Left cardiac atrium (tissue), 4 donors: Measurements from ENCODE around the gene CTU1. TPM values are rescaled to one million over a fixed set of nuclear protein-coding genes. Genes with fewer than 3 reads are reported as not detected.

Source experiments
- ATAC-seq, 2 donors: fragments of 200-7000 bp; cut with Tn5 transposase; one replicate each; pipeline ENCODE4 v1.9.1; 2020; ENCODE audit warnings: mild to moderate bottlenecking in 2 of 2, moderate library complexity in 2 of 2
- DNase-seq: peaks from one replicate; pipeline ENCODE4 v3.0.0-alpha.2; 2020
- intact Hi-C, 2 donors: fragments of 100-400 bp; cut with DNase I; formaldehyde crosslinking; loops; one replicate each; pipeline versions ENCODE4 v1.14.1 to v1.15.1; 2022 to 2023
- total RNA-seq, 2 donors: library from RNA; stranded (reverse); fragmentation: NEBNext Ultra II Directional; extraction: Animal tissue kit (Norgen Biotek cat#: 25700); gene quantifications; one replicate each; pipeline ENCODE4 v1.2.1, GENCODE V29; 2021
- donor health status: DM: no; HTN: yes; CAD: no.
- donor health status: DM: no; HTN: yes; CAD: no; lungs with severe emphysema.
- donor health status: DM: yes; HTN: yes; CAD: no.
- donor health status: Dilated cardiomyopathy.

CTU1 gene
- total RNA-seq, 2 donors from 2014 or later = 5.3 to 6.0 TPM

DNA sequence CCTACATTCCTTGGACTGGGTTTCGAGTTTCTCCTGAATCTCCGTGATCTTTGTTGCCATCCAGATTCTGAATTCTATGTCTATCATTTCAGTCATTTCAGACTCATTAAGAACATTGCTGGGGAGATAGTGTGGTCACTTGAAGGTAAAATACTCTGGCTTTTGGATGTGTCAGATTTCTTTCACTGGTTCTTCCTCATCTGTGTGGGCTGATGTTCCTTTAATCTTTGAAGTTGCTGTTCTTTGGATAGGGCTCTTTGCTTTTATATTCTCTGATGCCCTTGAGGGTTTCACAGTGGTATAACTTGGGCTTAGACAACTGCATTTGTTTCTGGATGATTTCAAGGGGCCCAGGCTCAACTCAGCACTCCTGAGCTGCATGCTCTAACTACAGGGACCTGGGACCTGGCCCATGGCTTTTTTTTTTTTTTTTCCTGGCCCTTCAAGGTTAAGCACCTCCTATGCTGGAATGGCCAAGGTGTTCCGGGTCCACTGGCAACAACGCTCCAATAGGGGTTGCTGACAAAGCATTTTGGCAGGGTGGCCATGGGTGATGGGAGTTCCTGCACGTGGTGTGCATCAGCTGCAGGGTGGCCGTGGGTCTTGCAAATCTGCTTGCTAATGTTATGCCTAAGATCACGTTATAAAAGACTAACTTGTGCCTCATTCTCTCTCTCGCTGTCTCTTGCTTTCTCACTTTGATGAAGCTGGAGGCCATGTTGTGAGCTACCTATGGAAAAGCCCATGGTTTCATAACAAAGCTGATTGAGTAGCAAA is 28.0 kb upstream of the CTU1 start:
- intact Hi-C loops = no loop called here
- ATAC-seq = no peak
- no peak for DNase-seq

DNA sequence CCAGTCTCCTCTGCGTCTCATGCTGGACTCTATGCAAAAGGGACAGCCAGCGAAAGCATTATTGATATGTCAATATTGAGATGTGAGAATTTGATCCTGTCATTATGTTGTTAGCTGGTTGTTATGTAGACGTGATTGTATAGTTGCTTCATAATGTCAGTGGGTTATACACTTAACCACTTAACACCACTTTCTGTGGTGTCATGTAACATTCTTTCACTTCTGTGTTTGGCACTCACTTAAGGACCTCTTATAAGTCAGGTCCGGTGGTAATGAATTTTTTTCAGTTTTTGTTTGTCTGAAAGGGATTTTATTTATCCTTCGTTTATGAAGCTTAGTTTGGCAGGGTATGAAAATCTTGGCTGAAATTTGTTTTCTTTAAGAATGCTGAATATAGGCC is 26.8 kb upstream of the CTU1 start:
- intact Hi-C loops = no loop called here
- ATAC-seq (no peak), DNase-seq (no peak)

DNA sequence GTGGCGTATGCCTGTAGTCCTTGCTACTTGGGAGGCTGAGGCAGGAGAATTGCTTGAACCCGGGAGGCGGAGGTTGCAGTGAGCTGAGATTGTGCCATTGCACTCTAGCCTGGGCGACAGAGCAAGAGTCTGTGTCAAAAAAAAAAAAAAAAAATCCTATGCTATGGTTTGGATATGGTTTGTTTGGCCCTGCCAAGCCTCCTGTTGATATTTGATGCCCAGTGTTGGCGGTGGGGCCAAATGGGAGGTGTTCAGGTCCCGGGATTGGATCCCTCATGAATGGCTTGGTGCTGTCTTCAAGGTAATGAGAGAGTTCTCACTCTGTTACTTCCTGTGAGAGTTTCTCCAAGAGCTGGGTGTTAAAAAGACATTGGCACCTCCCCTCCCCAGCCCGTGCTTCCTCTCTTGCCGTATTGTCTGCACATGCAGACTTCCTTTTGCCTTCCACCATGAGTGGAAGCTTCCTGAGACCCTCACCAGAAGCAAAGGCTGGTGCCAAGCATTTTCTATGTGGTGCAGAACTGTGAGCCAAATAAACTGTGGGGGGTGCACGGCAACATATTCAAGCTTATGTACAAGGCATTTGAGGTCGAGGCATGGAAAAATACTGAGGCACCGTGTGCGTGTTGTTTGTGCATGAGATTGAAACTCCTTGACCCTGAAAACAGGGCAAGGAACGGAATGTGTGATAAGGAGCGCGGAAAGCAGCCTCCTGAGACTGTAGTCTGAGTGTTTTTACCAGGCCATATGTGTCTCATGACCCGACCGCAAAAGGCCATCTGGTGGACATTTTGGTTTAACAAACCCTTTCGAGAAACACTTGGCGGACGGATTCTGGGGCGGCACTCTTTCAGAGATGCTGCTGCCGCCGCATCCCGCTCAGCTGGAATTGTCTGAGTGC is 23.8 kb upstream of the CTU1 start:
- intact Hi-C loops = no loop called here
- ATAC-seq (peak; percentile 54 to 67), DNase-seq (peak; percentile 71)

DNA sequence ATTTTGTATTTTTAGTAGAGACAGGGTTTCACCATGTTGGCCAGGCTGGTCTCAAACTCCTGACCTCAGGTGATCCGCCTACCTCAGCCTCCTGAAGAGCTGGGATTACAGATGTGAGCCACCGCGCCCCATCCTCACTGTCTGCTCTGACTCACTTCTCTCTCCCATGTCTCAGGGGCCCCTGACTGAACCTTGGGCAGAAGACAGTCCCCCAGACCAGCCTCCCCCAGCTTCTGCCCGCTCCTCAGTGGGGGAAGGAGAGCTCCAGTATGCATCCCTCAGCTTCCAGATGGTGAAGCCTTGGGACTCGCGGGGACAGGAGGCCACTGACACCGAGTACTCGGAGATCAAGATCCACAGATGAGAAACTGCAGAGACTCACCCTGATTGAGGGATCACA is 21.5 kb upstream of the CTU1 start:
- ATAC-seq (no peak), DNase-seq (no peak)
- intact Hi-C loops = no loop called here

DNA sequence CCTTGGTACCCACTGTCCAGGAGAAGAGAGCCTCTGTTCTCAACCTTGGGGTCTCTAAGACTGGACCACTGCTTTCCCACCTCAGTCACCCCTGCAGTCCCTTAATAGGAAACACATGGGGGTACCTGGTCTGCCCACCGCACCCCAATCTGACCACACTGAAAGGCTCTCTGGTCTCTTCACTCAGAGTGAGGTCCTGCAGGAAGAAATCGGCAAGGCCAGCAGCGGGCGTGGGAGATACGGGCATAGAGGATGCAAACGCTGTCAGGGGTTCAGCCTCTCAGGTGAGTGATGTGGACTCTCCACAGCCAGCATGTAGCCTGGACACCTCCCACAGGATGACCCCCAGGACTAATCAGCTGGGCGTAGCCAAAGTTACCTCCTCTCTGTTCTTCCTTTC is 20.0 kb upstream of the CTU1 start:
- intact Hi-C loops = no loop called here
- no peak for ATAC-seq
- DNase-seq = no peak

DNA sequence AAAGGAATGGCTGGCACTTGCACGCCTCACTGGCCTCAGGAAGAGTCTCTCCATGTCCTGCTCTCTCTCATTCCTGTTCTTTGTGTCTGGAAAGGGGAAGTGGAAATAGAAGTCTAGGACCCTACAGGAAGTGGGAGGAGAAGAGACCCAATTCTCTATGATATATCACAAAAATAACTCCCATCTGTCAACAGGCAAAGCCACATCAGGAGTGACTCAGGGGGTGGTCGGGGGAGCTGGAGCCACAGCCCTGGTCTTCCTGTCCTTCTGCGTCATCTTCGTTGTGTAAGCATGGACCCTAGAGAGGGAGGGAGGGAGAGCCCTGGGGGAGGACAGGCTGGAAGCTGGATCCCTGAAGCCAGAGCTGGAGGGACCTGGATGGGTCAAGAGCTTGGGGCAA is 19.5 kb upstream of the CTU1 start:
- intact Hi-C loops = no loop called here
- ATAC-seq = peak; percentile 13 to 45
- peak; percentile 53 for DNase-seq

DNA sequence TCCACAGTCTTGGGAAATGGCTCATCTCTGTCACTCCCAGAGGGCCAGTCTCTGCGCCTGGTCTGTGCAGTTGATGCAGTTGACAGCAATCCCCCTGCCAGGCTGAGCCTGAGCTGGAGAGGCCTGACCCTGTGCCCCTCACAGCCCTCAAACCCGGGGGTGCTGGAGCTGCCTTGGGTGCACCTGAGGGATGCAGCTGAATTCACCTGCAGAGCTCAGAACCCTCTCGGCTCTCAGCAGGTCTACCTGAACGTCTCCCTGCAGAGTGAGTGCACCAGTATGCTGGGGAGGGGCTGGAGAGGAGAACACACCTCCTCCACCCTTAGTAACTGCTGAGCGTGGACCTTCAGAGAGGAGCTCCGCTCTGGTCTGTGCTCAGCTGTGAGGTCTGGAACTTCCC is 18.8 kb upstream of the CTU1 start:
- DNase-seq (no peak), ATAC-seq (no peak)
- intact Hi-C loops = no loop called here

DNA sequence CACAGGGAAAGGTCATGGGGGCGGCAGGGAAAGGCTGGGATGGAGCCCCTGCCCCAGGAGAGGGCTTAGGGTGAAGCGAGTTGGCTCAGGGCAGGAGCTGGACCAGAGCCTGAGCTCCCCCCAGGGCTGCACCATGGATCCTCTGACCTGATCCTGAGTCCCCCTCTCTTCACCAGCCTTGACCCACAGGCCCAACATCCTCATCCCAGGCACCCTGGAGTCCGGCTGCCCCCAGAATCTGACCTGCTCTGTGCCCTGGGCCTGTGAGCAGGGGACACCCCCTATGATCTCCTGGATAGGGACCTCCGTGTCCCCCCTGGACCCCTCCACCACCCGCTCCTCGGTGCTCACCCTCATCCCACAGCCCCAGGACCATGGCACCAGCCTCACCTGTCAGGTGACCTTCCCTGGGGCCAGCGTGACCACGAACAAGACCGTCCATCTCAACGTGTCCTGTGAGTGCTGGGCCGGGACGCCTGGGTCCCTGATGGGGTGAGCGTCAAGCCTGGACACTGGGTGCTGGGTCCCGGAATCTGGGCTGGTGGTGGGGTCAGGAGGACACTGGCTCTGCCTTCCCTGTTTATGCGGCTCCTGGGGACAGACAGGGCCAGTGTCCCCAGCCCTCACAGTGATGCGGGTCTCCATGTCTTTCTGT is 17.3 kb upstream of the CTU1 start:
- intact Hi-C loops = no loop called here
- DNase-seq = no peak

DNA sequence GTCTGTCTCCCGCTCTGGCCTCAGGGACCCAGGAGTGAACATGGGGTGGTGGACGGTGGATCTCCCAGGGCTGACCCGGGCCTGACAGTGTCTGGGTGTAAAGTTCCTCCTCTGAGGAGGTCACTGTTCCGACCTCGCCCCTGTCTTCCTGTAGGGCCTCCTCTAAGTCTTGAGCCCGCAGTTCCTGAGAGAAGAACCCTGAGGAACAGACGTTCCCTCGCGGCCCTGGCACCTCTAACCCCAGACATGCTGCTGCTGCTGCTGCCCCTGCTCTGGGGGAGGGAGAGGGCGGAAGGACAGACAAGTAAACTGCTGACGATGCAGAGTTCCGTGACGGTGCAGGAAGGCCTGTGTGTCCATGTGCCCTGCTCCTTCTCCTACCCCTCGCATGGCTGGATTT is 16.5 kb upstream of the CTU1 start, which contains the start of gene SIGLEC9:
Gene SIGLEC9 (plus strand): TSS at position 178 of the 400 bp plus-strand sequence. CDS start 69 bp downstream, at position 247.
- ATAC-seq = peak; percentile 46 to 51
- peak; percentile 67 for DNase-seq
- intact Hi-C loops = no loop called here

More for the DNA sequence above, 17.3 kb upstream of the CTU1 start:
- ATAC-seq = no peak

DNA sequence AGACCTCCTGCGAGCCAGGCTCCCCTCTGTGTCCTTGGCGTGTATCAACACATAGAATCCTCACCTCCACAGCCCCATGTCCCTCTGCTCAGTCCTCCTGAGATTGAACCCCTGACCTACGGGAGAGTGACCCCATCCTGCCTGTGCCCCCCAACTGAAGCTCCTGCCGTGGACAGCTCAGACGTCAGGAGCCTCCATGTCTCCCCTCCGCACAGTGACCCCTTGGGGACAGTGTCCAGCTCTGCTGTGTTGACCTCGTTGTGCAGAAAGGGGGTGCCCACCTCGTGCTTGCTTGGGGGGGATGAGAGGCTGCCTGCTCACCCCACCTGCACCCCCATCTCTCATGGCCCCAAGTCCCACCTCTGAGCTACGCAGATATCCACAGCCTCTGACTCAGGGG is 16.0 kb upstream of the CTU1 start:
- ATAC-seq (no peak), DNase-seq (no peak)
- intact Hi-C loops = no loop called here

DNA sequence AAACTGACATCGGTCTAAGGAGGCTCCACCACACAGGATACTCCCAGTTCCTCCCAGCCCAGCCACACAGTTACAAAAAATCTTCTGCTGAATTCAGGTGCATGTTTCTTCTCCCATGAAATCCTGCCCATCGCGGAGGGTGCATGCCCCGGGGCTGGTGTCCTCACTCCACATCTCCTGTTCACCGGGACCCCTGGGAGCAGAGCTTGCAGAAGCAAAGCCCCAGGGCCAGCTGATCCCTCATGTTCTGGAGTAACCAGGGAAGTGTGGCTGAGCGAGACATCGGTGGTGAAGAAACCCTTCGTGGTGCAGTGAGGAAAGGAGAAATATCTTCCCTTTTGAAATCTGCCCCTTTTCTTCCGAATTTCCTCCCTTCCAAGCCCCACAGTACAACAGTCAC is 15.6 kb upstream of the CTU1 start:
- intact Hi-C loops = no loop called here
- no peak for ATAC-seq
- DNase-seq = no peak

DNA sequence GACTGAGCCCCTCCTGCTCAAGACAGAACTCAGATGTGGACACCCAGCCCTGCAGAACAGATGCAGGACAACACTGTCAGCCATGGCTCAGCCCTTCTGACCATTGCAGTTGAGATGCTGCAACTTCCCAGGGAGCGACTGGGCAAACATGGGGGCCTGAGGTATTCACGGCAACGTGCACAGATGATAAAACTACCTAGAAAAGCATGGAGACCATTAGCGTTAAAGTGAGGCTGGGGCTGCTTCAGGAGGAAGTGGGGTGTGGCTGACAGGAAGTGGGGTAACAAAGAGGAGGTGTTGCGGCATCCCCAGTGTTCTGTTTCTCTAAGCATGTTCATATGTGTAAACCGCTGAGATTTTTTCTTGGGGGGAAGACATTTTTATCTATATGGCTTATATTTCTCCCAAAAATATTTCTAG is 15.2 kb upstream of the CTU1 start:
- ATAC-seq (peak in 1 of 2 donors; percentile 27), DNase-seq (no peak)
- intact Hi-C loops = no loop called here

DNA sequence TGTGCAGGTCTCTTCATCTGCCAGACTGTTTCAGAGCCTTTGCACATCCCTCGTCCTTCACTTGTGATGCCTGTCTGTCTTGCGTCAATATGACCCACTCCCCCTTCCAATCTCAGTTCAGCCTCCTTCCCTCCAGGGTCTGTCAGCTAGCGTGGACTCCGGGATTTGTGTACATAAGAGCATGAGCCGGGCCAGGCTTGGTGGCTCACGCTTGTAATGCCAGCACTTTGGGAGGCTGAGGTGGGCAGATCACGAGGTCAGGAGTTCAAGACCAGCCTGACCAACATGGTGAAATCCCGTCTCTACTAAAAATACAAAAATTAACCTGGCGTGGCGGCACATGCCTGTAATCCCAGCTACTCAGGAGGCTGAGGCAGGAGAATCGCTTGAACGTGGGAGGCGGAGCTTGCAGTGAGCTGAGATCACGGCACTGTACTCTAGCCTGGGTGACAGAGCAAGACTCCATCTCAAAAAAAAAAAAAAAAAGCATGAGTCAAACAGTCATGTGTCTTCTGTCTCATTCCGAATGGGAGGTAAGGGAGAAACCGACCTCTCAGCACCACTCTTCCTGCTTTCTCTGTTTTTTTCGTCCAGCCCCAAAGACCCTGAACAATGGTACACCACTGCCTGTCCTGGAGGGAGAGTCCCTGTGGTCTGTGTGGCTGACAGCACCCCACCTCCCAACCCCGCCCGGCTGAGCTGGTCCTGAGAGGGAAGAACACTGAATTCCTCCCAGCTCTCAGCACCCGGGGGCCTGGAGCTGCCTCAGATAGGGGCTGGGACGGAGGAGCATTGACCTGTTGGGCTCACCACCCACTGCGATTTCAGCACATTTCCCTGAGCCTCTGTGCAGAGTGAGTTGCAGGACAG is 14.1 kb upstream of the CTU1 start:
- DNase-seq = no peak
- intact Hi-C loops = no loop called here
- peak in 1 of 2 donors; percentile 30 for ATAC-seq

DNA sequence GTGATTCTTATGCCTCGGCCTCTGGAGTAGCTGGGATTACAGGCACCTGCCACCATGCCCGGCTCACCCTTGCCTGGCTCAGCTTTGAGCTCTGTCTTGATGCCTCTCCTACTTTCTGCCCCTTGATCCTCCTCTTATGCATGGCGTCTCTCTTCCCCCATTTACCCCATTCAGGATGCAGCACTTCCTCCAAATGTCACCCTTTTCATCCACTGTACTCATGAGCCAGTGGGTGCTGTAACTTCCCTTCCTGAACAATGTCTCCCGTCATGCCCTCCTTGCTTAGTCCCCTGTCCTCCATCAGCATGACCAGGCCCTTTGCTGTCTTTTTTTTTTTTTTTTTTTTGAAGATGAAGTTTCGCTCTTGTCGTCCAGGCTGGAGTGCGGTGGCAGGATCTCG is 13.0 kb upstream of the CTU1 start:
- intact Hi-C loops = no loop called here
- DNase-seq (no peak), ATAC-seq (no peak)

DNA sequence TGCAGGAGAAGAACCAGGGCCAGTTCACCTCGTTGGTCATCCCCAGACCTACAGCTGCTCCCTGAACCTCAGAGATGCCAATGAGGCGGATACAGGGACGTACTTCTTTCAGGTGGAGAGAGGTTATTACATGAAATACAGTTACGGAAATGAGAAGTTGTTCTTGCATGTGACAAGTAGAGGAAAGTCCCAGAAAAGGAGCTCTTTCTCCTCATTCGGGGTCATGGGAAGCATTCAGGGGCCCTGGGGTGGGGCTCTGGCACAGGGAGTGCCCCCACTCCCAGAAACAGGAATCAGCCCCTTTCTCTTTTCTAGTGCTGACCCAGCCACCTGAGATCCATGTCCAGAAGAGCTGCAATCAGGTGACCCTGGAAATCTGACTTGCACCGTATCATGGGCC is 12.0 kb upstream of the CTU1 start:
- no peak for ATAC-seq
- intact Hi-C loops = no loop called here
- DNase-seq = no peak

DNA sequence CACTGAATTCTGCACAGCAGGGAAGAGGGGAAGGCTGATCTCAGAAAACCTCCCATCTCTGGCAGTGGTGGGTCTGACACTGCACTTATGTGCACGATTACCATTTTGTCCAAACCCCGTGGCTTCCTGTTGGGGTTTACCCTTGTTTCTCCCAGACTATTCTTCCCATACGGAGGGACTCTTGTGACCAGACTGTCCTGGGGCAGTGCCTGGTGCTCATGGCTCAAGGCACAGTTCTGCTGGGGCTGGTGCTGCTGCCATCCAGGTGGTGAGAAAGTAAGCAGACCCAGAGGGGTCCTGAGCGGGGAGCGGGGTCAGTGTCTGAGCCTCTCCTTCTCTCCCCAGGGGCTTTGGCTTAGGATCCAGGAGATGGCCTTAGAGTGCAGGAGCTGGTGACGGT is 11.4 kb upstream of the CTU1 start:
- intact Hi-C loops = no loop called here
- no peak for DNase-seq
- ATAC-seq = no peak

DNA sequence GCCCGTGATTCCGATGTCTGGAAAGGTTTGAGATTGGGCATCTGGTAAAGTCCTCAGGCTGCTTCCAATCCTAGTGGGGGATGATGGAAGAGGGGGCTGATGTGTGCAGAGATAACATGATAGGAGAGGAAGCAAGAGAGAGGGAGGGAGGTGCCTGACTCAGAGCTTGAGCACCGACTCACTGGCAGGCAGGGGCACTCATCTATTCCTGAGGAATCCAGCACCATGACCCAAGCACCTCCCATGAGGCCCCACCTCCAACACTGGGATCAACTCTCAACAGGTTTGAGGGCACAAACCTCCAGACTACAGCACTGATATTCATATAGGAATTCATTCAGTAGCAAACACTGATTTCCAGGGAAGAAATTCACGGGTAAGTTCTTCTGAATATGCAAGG is 10.9 kb upstream of the CTU1 start:
- no peak for DNase-seq

DNA sequence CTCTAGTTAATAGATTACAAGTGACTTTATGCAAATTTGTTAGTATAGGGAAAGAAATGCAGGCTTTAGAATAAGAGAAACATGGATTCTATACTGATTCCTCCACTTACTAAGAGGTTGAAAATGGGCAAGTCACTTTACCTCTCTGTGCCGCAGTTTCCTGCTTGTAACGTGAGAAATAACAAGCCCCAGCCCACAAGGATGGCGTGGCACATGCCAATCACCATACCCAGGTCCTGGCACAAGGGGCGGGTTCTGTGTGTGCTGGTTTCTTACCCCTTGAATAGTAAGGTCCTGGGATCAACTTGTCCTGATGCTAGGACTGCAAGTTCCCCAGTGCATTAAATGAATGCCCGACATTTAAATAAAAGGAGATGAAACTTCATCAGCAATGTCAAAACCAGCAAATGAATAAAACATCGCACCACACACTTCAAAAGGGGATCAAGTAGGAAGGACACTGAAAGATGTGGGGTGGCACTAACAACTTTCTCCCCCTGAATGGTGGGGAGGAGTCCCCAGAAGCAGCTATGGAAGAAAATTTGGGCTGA is 8.6 kb upstream of the CTU1 start:
- ATAC-seq (no peak), DNase-seq (no peak)
- intact Hi-C loops = no loop called here

More for the DNA sequence above, 10.9 kb upstream of the CTU1 start:
- no peak for ATAC-seq
- intact Hi-C loops = no loop called here
